Activated T-cell treated with anti-CD3 and anti-CD28 coated beads for 48 hours (primary cell): ENCODE measurements around the gene CTDSPL.

ENCODE experiments used
- DNase-seq: peaks from one replicate; pipeline ENCODE4 v3.0.0-alpha.2; 2020; ENCODE audit warnings: low read depth

Gene CTDSPL

GRCh38 chr3:37943631-37944314, 82.1 kb downstream of the CTDSPL start:
- no peak for DNase-seq

- DNase-seq, result no peak
Observed at GRCh38 chr3:37944391-37944842, 82.7 kb downstream of the CTDSPL start.

GRCh38 chr3:37945156-37945806, 83.6 kb downstream of the CTDSPL start:
- DNase-seq, result no peak

- DNase-seq, result no peak
Observed at GRCh38 chr3:37945807-37946530, 84.3 kb downstream of the CTDSPL start.

- DNase-seq, result no peak
Observed at GRCh38 chr3:37946531-37946889, 84.8 kb downstream of the CTDSPL start.

GRCh38 chr3:37949866-37950265, 88.2 kb downstream of the CTDSPL start:
- DNase-seq, result no peak

- DNase-seq, result no peak
Observed at GRCh38 chr3:37952564-37952963, 90.9 kb downstream of the CTDSPL start.

- DNase-seq, result no peak
Observed at GRCh38 chr3:37953226-37953625, 91.5 kb downstream of the CTDSPL start.

- DNase-seq, result no peak
Observed at GRCh38 chr3:37953707-37954394, 92.2 kb downstream of the CTDSPL start.

GRCh38 chr3:37954881-37955280, 93.2 kb downstream of the CTDSPL start:
- DNase-seq, result no peak

GRCh38 chr3:37955918-37956707, 94.4 kb downstream of the CTDSPL start:
- DNase-seq, result no peak

- no peak for DNase-seq
Observed at GRCh38 chr3:37956723-37957538, 95.3 kb downstream of the CTDSPL start.

- DNase-seq, result no peak
Observed at GRCh38 chr3:37957539-37957936, 95.9 kb downstream of the CTDSPL start.

- DNase-seq, result no peak
Observed at GRCh38 chr3:37961622-37962431, 100.1 kb downstream of the CTDSPL start.

GRCh38 chr3:37963016-37963415, 101.3 kb downstream of the CTDSPL start:
- DNase-seq, result no peak

- no peak for DNase-seq
Observed at GRCh38 chr3:37963635-37964034, 102.0 kb downstream of the CTDSPL start.

- DNase-seq, result no peak
Observed at GRCh38 chr3:37964146-37964545, 102.5 kb downstream of the CTDSPL start.

- no peak for DNase-seq
Observed at GRCh38 chr3:37964716-37965115, 103.0 kb downstream of the CTDSPL start.

- DNase-seq, result peak; percentile 47
Observed at GRCh38 chr3:37967260-37967881, 105.7 kb downstream of the CTDSPL start.

- no peak for DNase-seq
Observed at GRCh38 chr3:37968199-37968598, 106.5 kb downstream of the CTDSPL start.
